SK-N-SH (cell line): Measurements from ENCODE around the gene IL20. TPM values are rescaled to one million over a fixed set of nuclear protein-coding genes. Genes with fewer than 3 reads are reported as not detected.
"Not testable (repeated sequence)": the region's sequence is repeated elsewhere in the genome, so short reads cannot be mapped to it uniquely, and the experiment has no call there.

ENCODE experiments used
- CTCF ChIA-PET: fragments of 300-600, 350-600 bp; formaldehyde crosslinking; extraction: SDS; loops from one replicate; lab custom pipeline; 2021; lab: Yijun Ruan, JAX
- POLR2A ChIA-PET: fragments of 350-600 bp; sonication (Branson Sonifier 250); formaldehyde crosslinking; extraction: SDS; loops from one replicate; lab custom pipeline; 2020; ENCODE audit warnings: antibody characterized with exemption, inconsistent platforms; lab: Yijun Ruan, JAX
- DNase-seq: peaks from one replicate; pipeline ENCODE4 v3.0.0; 2012
- H2AFZ ChIP-seq: fragments of 200-600 bp; sonication (generic); 2 replicates; pipeline ENCODE4 v1.8.1; 2016; ENCODE audit warnings: antibody characterized with exemption, mild to moderate bottlenecking, low read depth
- H3F3A ChIP-seq: fragments of 200-600 bp; sonication (generic); replicated peaks from 2 replicates; pipeline ENCODE3; 2016; ENCODE audit warnings: antibody characterized with exemption, mild to moderate bottlenecking; ENCODE audit not compliant: insufficient read depth
- H3K27ac ChIP-seq, 2 experiments: fragments of 200-500 bp in 1 of 2; fragments of 200-600 bp in 1 of 2; sonication (Bioruptor generic) in 1 of 2; sonication (generic), shearing (Covaris generic) in 1 of 2; 2 replicates each; pipeline versions ENCODE4 v1.5.1 to v1.6.1; 2014 to 2016; ENCODE audit warnings: low read depth in 2 of 2, inconsistent platforms in 1 of 2, low read length in 1 of 2, mild to moderate bottlenecking in 1 of 2, mixed read lengths in 1 of 2
- H3K27me3 ChIP-seq: fragments of 200-600 bp; sonication (generic), shearing (Covaris generic); 2 replicates; pipeline ENCODE4 v1.6.1; 2016; ENCODE audit warnings: mixed run types; ENCODE audit not compliant: insufficient read depth
- H3K36me3 ChIP-seq, 2 experiments: fragments of 200-500 bp in 1 of 2; fragments of 200-600 bp in 1 of 2; sonication (Bioruptor generic) in 1 of 2; sonication (generic) in 1 of 2; replicated peaks in 1 of 2; 2 replicates each; pipeline versions ENCODE3 to v1.5.1; 2014 to 2016; ENCODE audit warnings: low read length in 1 of 2, mild to moderate bottlenecking in 1 of 2; ENCODE audit not compliant: insufficient read depth in 2 of 2, control insufficient read depth in 1 of 2
- H3K4me1 ChIP-seq, 2 experiments: fragments of 200-500 bp in 1 of 2; fragments of 200-600 bp in 1 of 2; sonication (Bioruptor generic) in 1 of 2; sonication (generic), shearing (Covaris generic) in 1 of 2; 2 replicates each; pipeline versions ENCODE4 v1.5.1 to v1.6.1; 2014 to 2016; ENCODE audit warnings: low read depth in 1 of 2, low read length in 1 of 2, mixed run types in 1 of 2; ENCODE audit not compliant: insufficient read depth in 2 of 2, control insufficient read depth in 1 of 2
- H3K4me2 ChIP-seq: fragments of 200-600 bp; sonication (generic), shearing (Covaris generic); 2 replicates; pipeline ENCODE4 v1.6.1; 2017; ENCODE audit warnings: mixed run types
- H3K4me3 ChIP-seq, 2 experiments: fragments of 200-500 bp in 1 of 2; fragments of 200-600 bp in 1 of 2; sonication (Bioruptor generic) in 1 of 2; sonication (generic), shearing (Covaris generic) in 1 of 2; 2 replicates each; pipeline versions ENCODE4 v1.5.1 to v1.8.1; 2014 to 2016; ENCODE audit warnings: low read depth in 2 of 2, inconsistent platforms in 1 of 2, low read length in 1 of 2, mild to moderate bottlenecking in 1 of 2, mixed read lengths in 1 of 2, moderate library complexity in 1 of 2
- H3K79me2 ChIP-seq: fragments of 200-600 bp; sonication (generic); 2 replicates; pipeline ENCODE4 v1.8.1; 2017; ENCODE audit warnings: mild to moderate bottlenecking; ENCODE audit not compliant: insufficient read depth
- H3K9ac ChIP-seq: fragments of 200-600 bp; sonication (generic); 2 replicates; pipeline ENCODE4 v1.6.1; 2017; ENCODE audit warnings: mixed run types
- H3K9me2 ChIP-seq: fragments of 200-600 bp; sonication (generic); 2 replicates; pipeline ENCODE4 v1.6.1; 2017; ENCODE audit warnings: mixed run types
- H3K9me3 ChIP-seq: fragments of 200-600 bp; sonication (generic); 2 replicates; pipeline ENCODE4 v1.6.1; 2017; ENCODE audit warnings: mixed run types, mild to moderate bottlenecking, moderate library complexity
- H4K20me1 ChIP-seq: fragments of 200-600 bp; sonication (generic); 2 replicates; pipeline ENCODE4 v1.6.1; 2017; ENCODE audit warnings: mild to moderate bottlenecking, mixed run types; ENCODE audit not compliant: insufficient read depth
- FOSL2 ChIP-seq: IDR thresholded peaks from 2 replicates; pipeline ENCODE4 v1.4.0; 2012; ENCODE audit warnings: low read depth, mild to moderate bottlenecking, moderate library complexity, borderline replicate concordance
- FOXJ3 ChIP-seq: sonication (generic); formaldehyde crosslinking; IDR thresholded peaks from 2 replicates; pipeline ENCODE4 v1.5.1; 2020; ENCODE audit warnings: mild to moderate bottlenecking, missing genetic modification reagents
- FOXM1 ChIP-seq: IDR thresholded peaks from 2 replicates; pipeline ENCODE4 v1.4.0; 2012; ENCODE audit warnings: low read depth, mild to moderate bottlenecking
- GABPA ChIP-seq: IDR thresholded peaks from 2 replicates; pipeline ENCODE4 v1.4.0; 2012; ENCODE audit warnings: low read depth, mild to moderate bottlenecking
- JUND ChIP-seq: IDR thresholded peaks from 2 replicates; pipeline ENCODE4 v1.4.0; 2012
- NFIC ChIP-seq: IDR thresholded peaks from 2 replicates; pipeline ENCODE4 v1.4.0; 2012; ENCODE audit warnings: borderline replicate concordance
- NRF1 ChIP-seq: IDR thresholded peaks from 2 replicates; pipeline ENCODE4 v1.6.1; 2012; ENCODE audit warnings: low read depth, mild to moderate bottlenecking, low read length
- RAD21 ChIP-seq: IDR thresholded peaks from 2 replicates; pipeline ENCODE4 v1.6.1; 2012; ENCODE audit warnings: mild to moderate bottlenecking, low read length
- TEAD4 ChIP-seq: IDR thresholded peaks from 2 replicates; pipeline ENCODE4 v1.4.0; 2012; ENCODE audit warnings: mild to moderate bottlenecking, borderline replicate concordance; ENCODE audit not compliant: insufficient read depth
- YY1 ChIP-seq: IDR thresholded peaks from 2 replicates; pipeline ENCODE4 v1.4.0; 2012; ENCODE audit warnings: low read depth, mild to moderate bottlenecking
- WGBS: methylation state at CpG from one replicate; pipeline ENCODE4 v1.1.6; 2017; ENCODE audit warnings: low lambda C conversion rate; 5-methylcytosine and 5-hydroxymethylcytosine counted together
- polyA plus RNA-seq, 3 experiments: library from polyadenylated mRNA; depleted of rRNA; stranded (reverse); fragments of >200 nt; gene quantifications; 2 replicates each; pipeline ENCODE4 v1.2.3, GENCODE V29; 2012
- TF ChIP-seq, protein P1 (sequence below): fragments of 150-350 bp; IDR thresholded peaks from 2 replicates; pipeline ENCODE4 v1.6.1; 2017; ENCODE audit warnings: antibody characterized with exemption, low read length, low read depth, borderline replicate concordance
- TF ChIP-seq, protein P2 (sequence below): IDR thresholded peaks from 2 replicates; pipeline ENCODE4 v1.4.0; 2012; ENCODE audit warnings: low read depth
- TF ChIP-seq, protein P3 (sequence below): IDR thresholded peaks from 2 replicates; pipeline ENCODE4 v1.4.0; 2012; ENCODE audit warnings: low read depth, borderline replicate concordance
- TF ChIP-seq, protein P4 (sequence below): fragments of 200-600 bp; sonication (generic); IDR thresholded peaks from 2 replicates; pipeline ENCODE4 v1.6.1; 2017; ENCODE audit warnings: antibody characterized with exemption, mild to moderate bottlenecking, moderate library complexity

The IL20 gene
- polyA plus RNA-seq, 1 of the 3 experiments (the other 2 are of a cell fraction), result not detected

DNA sequence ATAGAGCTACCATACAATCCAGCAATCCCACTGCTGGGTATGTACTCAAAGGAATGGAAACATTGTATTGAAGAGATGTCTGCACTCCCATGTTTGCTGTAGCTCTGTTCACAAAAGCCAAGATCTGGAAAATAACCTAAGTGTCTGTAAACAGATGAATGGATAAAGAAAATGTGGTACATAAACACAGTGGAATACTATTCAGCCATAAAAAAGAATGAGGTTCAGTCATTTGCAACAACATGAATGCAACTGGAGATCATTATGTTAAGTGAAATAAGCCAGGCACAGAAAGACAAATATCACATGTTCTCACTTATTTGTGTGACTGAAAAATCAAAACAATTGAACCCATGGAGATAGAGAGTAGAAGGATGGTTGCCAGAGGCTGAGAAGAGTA lies 11.7 kb upstream of the IL20 start:
- H3K9ac ChIP-seq, H3K79me2 ChIP-seq, H3F3A ChIP-seq, H3K9me2 ChIP-seq, H3K9me3 ChIP-seq, H3K27ac ChIP-seq, H3K4me2 ChIP-seq, DNase-seq, H3K27me3 ChIP-seq, H3K4me1 ChIP-seq, H3K36me3 ChIP-seq, H3K4me3 ChIP-seq, H4K20me1 ChIP-seq, H2AFZ ChIP-seq, POLR2A ChIA-PET: not testable (repeated sequence)
- CTCF ChIA-PET, result interaction anchor here (1.1 kb wide), 1 partner anchor 59 kb away, joined by 3 read pairs; no protein-coding TSS in a partner anchor

DNA sequence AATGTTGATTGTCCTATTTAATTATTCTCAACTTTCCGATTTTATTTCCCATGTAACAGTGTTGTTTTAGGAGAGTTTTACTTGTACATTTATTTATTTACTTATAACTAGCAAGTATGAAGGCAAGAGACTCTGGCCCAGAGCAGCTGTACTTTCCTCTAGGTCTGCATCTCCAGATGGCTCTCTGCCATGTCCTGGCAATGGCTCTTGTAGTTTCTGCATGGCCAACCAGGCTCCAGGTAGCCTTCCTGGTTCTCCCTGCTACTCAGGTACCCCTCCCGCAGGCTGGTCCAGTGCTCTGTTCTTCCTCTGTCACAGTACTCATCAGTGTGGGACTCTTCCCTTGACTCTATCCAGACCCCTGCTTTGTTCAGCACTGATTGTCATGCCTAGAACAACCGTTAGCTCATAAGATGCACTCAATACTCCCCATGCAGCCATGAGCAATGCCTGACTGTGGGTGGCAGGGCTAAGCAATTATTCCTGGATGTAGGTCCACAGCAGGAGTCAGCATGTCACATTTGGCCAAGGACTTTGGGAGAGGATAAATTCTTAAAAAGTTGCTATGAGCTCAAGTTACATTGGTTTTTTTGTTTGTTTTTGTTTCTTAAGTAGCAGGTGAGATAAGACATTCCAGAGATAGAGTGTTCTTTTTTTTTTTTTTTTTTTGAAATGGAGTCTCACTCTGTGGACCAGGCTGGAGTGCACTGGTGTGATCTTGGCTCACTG lies 10.9 kb upstream of the IL20 start:
- Histone ChIP-seq H3K4me3 (no peak overlapping the region), H3K4me2 (no peak overlapping the region), H3K9me2 (no peaks in the 10 kb centered on the region), H3K27me3 (no peaks in the 10 kb centered on the region), H2AFZ (no peak overlapping the region), H3K79me2 (no peaks in the 10 kb centered on the region), H3F3A (no peaks in the 10 kb centered on the region), H3K9me3 (peaks cover 9% of the 10 kb centered on the region; the same call in 1 of the 2 replicates), H3K27ac (no peak overlapping the region), H4K20me1 (no peaks in the 10 kb centered on the region), H3K4me1 (no peaks in the 10 kb centered on the region), H3K36me3 (peaks cover 0 to 3% of the 10 kb centered on the region in 2 experiments), H3K9ac (no peak overlapping the region)
- TF ChIP-seq FOXM1, result no peak
- TF ChIP-seq FOXJ3 (CRISPR knock-in tag), result no peak
- no peak for TF ChIP-seq RAD21
- TF ChIP-seq NFIC, result no peak
- TF ChIP-seq, protein P1, sequence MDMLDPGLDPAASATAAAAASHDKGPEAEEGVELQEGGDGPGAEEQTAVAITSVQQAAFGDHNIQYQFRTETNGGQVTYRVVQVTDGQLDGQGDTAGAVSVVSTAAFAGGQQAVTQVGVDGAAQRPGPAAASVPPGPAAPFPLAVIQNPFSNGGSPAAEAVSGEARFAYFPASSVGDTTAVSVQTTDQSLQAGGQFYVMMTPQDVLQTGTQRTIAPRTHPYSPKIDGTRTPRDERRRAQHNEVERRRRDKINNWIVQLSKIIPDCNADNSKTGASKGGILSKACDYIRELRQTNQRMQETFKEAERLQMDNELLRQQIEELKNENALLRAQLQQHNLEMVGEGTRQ, result no peak
- no peak for TF ChIP-seq FOSL2
- TF ChIP-seq JUND, result no peak
- TF ChIP-seq, protein P2, sequence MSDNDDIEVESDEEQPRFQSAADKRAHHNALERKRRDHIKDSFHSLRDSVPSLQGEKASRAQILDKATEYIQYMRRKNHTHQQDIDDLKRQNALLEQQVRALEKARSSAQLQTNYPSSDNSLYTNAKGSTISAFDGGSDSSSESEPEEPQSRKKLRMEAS, result no peak
- TF ChIP-seq, protein P3, sequence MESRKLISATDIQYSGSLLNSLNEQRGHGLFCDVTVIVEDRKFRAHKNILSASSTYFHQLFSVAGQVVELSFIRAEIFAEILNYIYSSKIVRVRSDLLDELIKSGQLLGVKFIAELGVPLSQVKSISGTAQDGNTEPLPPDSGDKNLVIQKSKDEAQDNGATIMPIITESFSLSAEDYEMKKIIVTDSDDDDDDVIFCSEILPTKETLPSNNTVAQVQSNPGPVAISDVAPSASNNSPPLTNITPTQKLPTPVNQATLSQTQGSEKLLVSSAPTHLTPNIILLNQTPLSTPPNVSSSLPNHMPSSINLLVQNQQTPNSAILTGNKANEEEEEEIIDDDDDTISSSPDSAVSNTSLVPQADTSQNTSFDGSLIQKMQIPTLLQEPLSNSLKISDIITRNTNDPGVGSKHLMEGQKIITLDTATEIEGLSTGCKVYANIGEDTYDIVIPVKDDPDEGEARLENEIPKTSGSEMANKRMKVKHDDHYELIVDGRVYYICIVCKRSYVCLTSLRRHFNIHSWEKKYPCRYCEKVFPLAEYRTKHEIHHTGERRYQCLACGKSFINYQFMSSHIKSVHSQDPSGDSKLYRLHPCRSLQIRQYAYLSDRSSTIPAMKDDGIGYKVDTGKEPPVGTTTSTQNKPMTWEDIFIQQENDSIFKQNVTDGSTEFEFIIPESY, result no peak
- no peak for TF ChIP-seq TEAD4
- no peak for TF ChIP-seq NRF1
- TF ChIP-seq GABPA, result no peak
- TF ChIP-seq, protein P4, sequence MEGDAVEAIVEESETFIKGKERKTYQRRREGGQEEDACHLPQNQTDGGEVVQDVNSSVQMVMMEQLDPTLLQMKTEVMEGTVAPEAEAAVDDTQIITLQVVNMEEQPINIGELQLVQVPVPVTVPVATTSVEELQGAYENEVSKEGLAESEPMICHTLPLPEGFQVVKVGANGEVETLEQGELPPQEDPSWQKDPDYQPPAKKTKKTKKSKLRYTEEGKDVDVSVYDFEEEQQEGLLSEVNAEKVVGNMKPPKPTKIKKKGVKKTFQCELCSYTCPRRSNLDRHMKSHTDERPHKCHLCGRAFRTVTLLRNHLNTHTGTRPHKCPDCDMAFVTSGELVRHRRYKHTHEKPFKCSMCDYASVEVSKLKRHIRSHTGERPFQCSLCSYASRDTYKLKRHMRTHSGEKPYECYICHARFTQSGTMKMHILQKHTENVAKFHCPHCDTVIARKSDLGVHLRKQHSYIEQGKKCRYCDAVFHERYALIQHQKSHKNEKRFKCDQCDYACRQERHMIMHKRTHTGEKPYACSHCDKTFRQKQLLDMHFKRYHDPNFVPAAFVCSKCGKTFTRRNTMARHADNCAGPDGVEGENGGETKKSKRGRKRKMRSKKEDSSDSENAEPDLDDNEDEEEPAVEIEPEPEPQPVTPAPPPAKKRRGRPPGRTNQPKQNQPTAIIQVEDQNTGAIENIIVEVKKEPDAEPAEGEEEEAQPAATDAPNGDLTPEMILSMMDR, result no peak
- TF ChIP-seq YY1, result no peak
- 33% methylated on average over 3 of the region's 3 CpGs for WGBS
- ChIA-PET POLR2A (no interaction called here), CTCF (no interaction called here)
- no peak for DNase-seq
